ENCODE data around the gene LYZL6.

Gene LYZL6

DNA sequence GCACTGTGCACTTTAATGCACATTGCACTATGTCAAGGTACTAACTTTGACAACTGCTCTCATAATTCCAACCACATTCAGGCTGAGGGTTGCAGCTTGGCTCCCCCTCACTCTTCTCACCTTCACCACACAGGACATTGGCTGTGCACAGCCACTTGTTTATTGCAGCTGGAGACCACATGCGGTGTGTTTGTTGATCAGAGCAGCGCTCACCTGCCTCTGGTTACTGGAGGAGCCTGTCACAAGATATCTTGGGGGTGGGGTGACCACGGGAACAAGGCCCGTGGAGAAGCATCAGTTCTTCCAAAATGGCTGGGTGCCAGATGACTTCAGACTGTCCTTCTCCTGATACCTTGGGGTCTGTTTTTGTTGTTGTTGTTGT is 52.7 kb downstream of the LYZL6 start:
- peaks cover 3% of the 10 kb centered on the region for H3K27me3 Mint-ChIP-seq (ENCODE audit: low read depth, poor library complexity)
- no peak overlapping the region for H3K27ac Mint-ChIP-seq
- no peaks in the 10 kb centered on the region for H3K36me3 Mint-ChIP-seq (ENCODE audit: low read depth)
- H3K4me1 Mint-ChIP-seq, result peaks cover 17% of the 10 kb centered on the region
- no peak overlapping the region for H3K4me3 Mint-ChIP-seq
- H3K9me3 Mint-ChIP-seq, result no peaks in the 10 kb centered on the region
- DNase-seq, result no peak
- TF ChIP-seq, protein P1, sequence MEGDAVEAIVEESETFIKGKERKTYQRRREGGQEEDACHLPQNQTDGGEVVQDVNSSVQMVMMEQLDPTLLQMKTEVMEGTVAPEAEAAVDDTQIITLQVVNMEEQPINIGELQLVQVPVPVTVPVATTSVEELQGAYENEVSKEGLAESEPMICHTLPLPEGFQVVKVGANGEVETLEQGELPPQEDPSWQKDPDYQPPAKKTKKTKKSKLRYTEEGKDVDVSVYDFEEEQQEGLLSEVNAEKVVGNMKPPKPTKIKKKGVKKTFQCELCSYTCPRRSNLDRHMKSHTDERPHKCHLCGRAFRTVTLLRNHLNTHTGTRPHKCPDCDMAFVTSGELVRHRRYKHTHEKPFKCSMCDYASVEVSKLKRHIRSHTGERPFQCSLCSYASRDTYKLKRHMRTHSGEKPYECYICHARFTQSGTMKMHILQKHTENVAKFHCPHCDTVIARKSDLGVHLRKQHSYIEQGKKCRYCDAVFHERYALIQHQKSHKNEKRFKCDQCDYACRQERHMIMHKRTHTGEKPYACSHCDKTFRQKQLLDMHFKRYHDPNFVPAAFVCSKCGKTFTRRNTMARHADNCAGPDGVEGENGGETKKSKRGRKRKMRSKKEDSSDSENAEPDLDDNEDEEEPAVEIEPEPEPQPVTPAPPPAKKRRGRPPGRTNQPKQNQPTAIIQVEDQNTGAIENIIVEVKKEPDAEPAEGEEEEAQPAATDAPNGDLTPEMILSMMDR (IDR thresholded peaks at IDR 0.05), result no peak

DNA sequence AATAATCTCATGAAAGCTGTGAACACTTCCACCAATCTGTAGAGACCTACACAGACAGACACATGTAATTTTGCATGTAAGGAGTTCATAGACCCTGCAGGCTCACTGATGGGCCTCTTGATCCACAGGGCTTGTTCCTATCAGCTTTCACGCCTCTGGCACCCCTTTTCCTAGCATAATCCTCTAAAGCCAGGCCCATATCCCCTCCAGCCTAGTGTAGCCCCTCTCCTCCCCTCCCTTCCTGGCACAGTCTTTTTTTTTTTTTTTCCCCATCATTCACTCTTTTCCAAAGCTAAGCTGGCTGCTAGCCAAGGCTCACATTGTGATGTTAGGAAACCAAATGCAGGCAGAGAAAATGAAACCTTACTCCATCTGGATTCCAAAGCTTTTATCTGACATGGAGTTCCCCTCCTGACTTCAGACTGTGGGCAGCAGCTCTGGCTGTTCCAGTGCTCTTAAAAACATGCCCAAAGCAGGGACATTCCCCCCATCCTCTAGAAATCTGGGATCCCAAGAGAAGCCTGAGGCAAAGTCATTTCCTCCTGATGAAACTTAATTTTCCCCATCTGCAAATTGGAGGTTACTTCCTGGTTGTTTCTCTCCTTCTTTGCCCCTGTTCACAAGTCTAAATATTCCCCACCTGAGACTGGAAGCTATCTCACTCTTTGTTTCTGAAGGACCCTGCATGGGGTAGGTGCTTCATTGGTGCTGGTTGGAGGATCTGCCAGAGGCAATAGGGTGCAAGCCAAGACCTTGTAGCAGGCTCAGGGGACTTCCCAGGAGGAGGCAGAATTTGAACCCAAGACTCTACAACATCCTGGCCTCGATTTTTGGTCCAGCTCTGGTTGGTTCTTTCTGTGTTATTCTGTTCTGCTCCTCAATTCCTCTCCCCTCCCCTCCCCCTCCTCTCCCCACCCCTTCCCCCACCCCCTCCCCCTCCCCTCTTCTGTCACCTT is 53.4 kb downstream of the LYZL6 start:
- Mint-ChIP-seq H3K36me3 (ENCODE audit: low read depth) (no peaks in the 10 kb centered on the region), H3K4me1 (peaks cover 17% of the 10 kb centered on the region), H3K27me3 (ENCODE audit: low read depth, poor library complexity) (peaks cover 3% of the 10 kb centered on the region), H3K27ac (no peak overlapping the region), H3K9me3 (no peaks in the 10 kb centered on the region), H3K4me3 (no peak overlapping the region)
- TF ChIP-seq, protein P1 (IDR thresholded peaks at IDR 0.05), result no peak
- no peak for DNase-seq

DNA sequence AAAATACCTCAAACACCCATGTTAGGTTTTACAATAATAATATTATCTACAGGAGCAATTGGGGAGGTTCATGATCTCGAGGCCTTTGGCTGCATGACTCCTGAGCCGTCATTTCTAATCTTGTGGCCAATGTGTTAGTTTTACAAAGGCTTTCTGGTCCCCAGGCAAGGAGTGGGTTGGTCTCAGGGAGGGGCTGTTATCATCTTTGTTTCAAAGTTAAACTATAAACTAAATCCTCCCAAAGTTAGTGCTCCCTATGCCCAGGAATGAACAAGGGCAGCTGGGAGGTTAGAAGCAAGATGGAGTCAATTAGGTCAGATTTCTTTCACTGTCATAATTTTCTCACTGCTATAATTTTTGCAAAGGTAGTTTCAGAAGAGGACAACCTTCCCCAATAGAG is 54.3 kb downstream of the LYZL6 start:
- Mint-ChIP-seq H3K4me1 (peaks cover 17% of the 10 kb centered on the region), H3K9me3 (no peaks in the 10 kb centered on the region), H3K36me3 (ENCODE audit: low read depth) (no peaks in the 10 kb centered on the region), H3K4me3 (no peak overlapping the region), H3K27me3 (ENCODE audit: low read depth, poor library complexity) (peaks cover 3% of the 10 kb centered on the region), H3K27ac (no peak overlapping the region)
- no peak for DNase-seq
- TF ChIP-seq, protein P1 (IDR thresholded peaks at IDR 0.05), result no peak
